HK-2 (cell line): Measurements from ENCODE around the gene RALB.
"Not testable (repeated sequence)": the region's sequence is repeated elsewhere in the genome, so short reads cannot be mapped to it uniquely, and the experiment has no call there.

Experiments used
- DNase-seq: peaks from one replicate; pipeline ENCODE4 v3.0.0-alpha.2; 2018; ENCODE audit not compliant: unreplicated experiment

RALB gene

DNA sequence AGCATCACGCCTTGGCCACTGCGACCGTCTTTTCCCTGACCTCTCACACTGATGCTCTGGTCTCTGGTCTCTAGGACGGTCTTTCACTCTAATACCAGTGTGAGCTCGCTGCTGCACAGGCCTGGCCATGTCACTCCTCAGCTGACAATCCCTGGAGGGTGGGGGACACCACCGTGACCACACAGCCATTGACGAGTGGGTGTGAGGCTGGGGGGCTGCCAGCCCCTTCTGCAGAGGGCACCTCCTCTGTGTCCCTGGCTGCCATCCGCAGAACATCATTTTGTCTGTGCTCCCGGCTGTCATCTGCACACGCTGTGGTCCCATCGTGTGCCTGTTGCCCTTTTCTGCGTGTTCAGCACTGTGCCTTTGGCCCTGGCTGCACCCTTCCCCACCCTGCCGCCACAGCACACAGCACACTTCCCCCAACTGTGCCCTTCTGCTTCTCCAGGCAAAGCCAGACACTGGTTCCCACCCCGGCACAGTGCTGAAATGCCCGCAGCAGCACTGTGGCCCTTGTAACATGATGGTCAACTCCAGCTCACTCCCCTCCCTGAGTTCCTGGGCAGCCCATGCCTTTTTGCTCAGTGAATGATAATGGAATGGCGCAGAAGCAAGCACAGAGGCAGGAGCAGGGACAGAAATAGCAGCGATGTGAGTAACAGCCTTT is 62.8 kb downstream of the RALB start:
- no peak for DNase-seq

DNA sequence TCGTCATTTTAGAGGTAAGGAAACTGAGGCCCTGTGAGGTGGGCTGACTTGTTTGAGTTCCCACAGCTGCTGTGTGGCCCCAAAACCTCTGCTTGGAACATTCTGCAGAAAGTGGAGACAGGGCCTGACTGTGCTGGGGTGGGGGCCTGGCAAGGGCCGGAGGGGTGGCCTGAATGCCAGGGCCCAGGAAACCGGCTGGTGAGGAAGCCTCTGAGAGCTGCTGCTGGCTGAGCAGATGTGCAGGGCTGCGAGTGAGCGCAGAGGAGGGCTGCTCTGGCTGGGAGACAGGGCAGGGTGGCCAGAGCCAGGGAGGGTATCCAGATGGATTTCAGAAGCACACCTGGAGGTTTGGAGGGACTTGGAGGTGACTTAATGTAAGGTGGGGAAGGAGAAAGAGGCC is 63.4 kb downstream of the RALB start:
- DNase-seq: no peak

DNA sequence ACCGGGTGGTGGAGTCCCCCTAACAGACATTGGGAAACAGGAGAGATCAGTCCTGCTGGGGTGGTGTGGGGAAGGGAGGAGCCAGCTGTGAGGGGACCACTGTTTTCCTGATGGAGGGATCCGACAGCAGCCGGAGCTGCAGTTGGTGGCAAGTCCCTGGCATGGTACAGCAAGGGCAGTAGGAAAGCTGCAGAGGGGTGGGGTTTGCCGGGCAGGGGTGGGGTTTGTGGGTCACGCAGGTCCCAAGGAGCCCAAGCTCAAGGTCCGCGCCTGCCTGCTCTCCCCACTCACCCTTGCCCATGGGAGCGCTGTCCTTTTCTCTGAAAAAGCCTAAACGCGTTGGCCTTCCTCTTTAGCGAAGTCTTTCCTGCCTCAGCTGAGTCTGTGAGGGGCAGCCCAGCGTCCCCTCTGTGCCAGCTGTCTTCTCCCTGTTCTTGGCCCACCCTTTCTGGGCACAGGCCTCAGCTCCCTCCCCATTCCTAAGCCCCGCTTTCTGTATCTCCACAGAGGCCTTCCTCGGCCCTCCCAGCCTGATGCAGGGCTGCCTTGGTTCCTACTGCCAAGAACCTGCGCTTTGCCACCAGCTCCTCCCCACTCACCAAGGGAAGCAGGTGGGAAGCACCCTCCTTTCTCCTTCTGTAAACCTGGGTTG is 64.0 kb downstream of the RALB start:
- no peak for DNase-seq

DNA sequence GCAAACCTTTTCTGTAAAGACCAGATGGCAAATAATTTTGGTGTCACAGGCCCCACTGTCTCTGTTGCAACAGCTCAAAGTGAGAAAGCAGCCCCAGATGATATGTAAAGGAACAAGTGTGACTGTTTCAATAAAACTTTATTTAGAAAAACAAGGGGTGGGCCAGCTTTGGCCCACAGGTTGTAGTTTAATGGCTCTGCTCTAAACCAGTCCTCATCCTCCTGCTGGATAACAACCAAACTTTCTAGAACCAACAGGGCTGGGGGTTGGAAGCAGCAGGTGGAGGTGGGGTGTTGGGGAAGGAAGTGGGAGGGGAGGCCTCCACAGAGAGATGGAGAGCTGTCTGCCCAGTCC is 64.5 kb downstream of the RALB start:
- DNase-seq: no peak

DNA sequence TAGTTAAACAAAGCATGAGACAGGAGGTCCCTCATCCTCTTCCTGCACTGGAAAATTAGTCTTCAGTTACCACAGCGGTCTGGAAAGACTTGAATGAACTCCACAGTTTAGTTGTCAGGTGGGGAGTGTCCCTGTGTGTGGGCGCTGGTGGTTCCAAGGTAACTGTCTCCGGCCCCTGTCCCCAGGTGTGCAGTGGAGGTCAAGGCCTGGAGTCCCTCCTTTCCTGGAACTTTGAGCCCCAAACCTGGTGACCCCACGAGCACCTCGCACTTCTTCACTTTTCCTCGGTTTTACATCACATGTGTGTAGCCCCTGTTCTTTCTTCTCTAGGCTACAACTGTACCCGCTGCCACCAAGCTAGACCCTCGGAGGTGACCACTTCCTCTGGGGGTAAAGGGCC is 65.3 kb downstream of the RALB start:
- no peak for DNase-seq

DNA sequence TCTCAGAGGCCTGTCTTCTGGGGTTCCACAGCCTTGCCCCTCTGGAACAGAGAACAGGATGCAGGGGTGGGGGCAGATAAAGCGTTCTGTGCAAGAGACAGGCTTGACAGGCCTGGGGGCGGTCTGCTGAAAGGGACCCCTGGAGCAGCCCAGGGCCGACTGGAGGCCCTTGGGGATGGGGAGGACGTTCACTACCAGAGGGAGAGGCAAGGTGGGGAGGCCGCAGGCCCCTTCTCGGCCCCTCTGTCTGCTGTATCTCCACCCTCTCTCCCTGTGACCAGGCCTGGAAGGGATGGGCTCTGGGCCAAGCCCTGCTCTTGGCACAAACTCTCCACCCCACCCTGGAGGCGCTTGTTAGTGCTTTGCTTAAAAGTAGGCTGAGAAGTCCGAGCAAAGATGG is 66.0 kb downstream of the RALB start:
- DNase-seq: no peak

DNA sequence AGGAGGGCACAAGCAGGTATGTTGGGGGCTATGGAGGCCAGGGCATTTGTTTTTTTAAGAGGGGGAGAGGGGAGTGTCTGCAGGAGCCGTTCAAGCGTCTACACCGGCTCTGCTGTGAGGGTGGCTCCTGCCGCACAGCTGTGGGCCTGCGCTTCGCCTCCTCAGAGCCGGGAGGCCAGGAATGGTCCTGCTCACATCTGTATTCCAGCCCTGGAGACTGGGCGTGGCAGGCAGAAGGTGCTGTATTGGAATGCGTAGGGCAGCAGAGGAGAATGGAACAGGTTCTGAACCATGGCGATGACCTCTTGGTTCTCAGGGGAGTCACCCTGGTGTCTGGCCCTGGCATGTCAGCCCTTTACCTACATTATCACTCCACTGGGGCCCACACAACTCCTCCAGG is 66.5 kb downstream of the RALB start:
- DNase-seq: no peak

DNA sequence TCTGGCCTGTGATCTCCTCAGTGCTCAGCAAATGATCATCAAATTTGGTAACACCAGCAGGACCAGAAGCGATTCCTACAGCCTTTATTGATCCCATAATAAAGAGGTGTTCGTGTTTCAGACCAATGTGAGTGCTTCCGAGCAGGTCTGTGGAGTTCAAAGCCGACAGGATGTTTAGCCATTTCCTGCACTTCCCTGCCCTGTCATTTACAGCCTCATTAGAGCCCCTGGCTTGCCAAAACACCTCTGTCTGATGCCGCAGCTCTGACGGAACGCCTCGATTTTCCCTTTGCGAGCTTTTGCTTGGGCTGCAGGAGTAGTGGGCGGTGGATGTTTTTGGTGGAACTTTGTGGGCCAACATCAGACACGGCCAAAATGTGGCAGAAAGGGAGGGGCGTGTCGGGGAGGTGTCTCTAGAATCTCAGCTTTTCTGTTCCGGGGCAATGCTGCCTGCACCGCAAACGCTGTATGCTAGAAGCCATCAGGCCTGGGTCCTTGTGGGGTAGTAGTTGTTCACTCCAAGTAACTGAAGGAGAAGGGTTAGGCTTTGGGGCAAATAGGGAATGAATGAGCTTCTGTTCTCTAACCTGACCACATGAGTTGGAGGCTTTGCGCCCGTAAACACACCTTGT is 67.2 kb downstream of the RALB start:
- DNase-seq: no peak

DNA sequence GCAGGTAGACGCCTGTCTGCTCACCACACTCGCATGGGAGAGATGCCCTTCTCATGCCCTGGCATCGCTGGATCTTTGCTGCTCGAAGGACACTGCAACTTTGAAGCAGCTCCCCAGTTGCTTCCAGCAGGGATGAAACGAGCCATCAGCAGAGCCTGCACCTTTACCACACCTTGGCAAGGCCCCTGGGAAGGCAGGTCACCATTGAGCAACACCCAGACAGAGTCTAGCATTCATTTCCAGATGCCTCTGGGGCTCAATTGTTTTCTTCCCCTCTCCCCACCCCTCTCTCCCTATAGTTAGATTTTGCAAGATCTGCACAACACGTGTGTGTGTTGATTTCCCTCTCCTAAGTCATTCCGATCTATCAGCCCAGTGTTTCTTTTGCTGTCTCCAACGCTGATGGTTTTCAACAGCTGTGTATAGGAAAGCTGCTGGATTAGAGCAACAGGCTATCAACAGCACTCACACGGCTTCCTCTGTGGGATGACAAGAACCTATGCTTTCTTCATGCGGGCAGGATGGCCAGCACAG is 67.7 kb downstream of the RALB start:
- DNase-seq: no peak

DNA sequence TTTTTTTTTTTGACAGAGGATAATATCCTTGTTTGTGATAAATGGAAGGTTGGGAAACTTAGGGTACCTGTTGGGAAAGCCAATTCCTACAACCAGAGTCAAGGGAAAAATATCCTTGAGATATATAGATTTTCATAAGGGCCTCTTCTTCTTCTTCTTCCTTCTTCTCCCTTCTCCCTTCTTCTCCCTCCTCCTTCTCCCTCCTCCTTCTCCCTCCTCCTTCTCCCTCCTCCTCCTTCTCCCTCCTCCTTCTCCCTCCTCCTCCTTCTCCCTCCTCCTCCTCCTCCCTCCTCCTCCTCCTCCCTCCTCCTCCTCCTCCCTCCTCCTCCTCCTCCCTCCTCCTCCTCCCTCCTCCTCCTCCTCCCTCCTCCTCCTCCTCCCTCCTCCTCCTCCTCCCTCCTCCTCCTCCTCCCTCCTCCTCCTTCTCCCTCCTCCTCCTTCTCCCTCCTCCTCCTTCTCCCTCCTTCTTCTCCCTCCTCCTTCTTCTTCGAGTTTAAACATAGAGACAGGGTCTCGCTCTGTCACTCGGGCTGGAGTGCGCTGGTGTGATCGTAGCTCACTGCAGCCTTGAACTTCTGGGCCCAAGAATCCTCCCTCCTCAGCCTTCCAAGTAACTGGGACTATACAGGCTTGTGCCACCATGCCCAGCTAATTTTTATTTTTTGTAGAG is 68.4 kb downstream of the RALB start:
- not testable (repeated sequence) for DNase-seq

DNA sequence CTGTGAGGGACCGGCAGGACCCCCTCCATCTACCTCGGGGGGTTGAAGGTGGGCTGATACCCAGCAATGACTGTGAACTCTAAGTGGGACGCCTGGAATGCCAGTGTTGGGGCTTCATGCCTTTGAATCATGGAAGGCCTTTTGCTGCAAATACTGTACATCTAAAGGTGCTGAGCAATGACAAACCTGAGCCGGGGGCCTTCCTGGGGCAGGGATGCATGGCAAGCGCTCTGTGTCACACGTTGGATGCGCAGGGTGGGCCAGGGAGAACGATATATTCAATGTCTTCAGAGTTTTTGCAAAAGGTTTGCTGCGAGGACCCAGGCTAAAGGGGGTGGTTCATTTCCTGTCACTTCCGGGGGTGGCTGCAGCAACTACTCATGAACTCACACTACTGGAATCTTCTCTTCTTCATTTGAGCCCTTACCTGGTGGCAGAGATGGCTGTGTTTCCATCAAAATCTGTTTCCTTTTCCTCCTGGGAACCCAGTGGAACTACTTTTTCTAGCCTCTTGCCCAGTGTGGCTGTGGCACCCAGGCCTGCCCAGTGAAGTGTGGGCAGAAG is 69.2 kb downstream of the RALB start:
- no peak for DNase-seq

DNA sequence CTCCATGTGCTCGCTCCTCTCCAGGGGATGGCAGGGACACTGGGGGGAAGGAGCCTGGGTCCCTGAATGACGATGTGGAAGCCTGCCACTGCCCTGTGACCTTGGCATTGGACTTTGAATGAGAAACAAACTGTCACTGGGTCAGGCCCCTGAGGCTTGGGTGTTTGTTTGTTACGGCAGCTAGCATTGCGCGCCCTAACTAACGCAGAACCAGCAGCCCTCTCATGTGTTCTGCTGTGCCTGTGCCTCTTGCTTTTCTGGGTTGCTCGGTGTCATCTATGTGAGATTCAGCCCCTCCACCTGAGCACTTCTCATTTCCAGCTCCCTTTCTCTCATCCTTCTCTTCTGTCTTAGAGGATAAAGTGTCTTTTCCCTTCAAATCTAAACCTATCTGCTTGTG is 69.7 kb downstream of the RALB start:
- DNase-seq: no peak

DNA sequence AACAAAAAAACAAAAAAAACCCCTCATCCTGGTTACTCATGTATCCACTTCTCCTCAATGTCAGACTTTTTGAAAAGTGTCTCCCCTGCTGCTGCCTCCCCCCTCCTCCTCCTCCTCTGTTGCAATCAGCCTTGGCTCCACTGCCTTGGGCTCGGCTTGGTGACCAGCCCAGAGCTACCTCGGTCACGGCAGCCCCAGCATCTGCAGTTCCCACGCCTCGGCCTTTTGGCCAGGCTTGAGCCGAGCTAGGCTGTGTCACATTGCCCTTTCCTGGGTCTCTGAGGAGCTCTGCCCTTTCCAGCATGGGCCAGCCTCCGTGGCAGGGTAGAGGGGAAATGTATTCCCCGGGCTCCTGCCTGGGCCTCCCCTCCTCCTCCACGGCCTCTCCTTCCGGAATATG is 70.6 kb downstream of the RALB start:
- DNase-seq: no peak

DNA sequence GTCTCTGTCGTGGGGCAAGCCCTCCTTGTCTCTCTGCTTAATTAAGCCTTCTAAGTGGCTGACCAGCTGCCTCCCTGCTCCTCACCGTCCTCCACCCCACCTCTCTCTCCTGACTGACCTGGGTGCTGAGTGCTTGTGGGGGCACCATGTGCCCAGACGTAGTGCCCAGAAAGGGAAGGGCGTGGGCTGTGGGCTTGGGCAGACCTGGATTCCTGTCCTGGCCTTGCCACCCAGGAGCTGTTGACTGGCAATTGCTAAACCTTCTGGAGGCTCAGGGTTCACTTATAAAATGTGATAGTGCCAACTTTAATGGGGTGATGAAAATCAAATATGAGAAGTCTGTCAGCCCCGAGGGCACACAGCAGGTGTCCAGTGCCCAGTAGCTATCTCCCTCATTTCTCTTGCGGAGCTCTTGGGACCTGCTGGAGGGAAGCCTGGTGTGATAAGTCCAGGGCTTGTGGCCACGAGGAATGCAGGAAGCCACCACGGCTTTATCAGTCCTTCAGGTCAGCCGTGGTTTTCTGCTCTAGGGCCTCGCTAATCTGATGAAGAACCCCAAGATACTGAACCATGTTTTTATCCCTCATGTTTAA is 71.3 kb downstream of the RALB start:
- DNase-seq: no peak

DNA sequence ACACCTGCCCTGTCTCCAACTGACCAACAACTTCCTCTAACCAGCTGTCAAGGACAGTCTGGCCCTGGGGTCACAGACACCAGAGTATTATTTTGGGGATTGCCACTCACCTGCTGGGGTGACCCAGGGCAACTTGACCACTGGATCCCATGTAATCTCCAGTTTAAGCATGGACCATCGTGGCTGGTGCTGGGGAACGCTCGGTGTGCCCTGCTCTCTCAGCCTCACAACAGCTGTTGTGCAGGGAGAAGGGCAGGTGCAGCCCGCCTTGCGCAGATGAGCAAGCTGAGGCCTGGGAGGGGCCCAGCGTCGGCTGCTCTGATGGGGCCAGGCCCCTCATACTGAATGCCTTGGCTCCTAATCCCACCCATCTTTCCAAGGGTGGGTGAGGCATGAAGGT is 72.3 kb downstream of the RALB start:
- no peak for DNase-seq

DNA sequence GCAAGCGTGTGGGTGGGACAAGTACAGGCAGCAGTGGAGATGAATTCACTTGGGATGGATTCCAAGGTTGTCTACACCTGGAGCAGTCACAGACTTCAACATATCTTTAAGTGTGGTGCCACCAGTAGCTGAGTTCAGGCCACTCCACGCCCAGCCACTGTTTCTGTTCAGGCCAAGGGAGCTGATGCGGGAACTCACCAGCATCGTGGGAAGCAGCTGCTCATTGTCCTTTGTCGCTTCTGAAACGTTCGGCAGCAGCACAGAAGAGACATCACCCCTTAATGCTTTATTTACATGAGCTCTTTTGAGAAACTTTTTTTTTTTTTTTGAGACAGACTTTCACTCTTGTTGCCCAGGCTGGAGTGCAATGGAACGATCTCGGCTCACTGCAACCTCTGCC is 73.4 kb downstream of the RALB start:
- DNase-seq: no peak

DNA sequence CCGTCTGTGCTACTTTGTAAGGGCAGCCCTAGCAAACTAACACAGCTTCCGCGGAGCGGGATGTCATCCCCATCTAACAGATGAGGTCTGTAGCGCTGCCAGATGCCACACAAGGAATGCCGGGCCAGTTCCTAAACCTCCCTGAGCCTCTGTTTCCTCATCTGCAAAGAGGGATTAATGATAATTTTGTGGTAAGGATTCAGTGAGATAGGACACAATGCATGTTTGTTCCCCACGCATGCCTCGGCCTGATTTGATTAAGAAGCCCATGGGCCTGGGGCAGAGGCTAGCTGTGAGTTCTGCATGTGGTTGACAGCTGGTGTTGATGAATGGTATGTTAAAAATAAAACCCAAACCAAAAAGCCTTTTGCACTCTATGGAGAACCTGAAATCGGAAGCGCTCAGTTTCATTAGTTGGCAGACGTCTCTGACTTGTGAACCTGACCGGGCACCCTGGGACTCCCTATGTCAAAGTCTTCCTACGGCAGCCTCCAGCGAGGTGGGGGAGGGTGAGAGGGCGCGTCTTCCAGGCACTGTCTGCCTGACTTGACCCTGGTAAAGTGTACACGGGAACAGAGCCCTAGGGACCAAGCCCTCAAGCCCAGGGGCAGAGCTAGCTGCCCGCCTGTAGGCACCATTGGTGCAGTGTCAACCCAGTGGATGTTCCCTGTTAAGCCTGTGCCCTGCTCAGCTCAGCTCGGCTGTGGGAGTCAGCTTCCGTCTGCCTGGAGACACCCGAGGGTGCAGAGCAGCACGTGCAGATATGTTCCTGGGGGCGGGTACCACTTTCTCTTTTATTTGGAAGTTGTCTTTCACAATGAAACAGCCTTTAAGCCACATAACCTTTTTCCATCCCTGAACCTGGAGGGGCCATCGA is 78.5 kb downstream of the RALB start:
- DNase-seq: no peak

DNA sequence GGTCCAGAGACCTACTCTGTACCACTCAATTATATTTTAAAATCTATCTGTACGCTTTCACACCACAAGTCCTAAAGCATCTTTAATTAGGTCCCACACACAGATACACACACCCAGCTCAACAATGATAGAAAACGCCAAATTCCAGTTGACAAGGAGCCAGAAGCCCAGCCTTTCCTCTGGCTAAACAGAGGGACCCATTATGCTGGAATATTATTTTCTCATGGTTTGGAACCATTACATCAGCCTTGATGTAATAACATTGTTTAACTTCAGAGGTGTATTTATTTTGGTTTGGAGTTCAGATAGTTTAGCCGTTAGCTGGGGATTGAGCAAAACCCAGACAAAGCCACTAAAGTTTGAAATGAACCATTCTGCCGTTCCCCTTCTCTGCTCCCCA is 79.3 kb downstream of the RALB start:
- no peak for DNase-seq

DNA sequence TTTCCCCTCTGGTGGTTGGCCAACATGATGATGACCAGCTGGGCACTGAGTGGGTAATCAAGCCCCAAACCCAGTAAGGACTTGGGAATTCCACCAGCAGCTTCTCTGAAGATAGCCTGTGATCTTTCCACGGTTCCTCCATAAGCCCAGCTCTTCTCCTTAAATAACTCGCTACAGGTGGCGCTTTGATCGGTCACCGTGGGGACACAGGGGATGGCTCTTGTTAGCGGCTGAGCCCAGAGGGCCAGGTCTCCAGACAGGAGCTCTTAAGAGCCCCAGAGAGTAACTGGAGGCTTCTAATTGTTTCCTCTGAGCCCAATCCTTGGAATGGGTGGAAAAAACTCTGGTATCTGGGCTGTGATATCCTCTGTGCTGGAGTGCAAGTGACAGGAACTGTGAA is 79.7 kb downstream of the RALB start:
- no peak for DNase-seq

DNA sequence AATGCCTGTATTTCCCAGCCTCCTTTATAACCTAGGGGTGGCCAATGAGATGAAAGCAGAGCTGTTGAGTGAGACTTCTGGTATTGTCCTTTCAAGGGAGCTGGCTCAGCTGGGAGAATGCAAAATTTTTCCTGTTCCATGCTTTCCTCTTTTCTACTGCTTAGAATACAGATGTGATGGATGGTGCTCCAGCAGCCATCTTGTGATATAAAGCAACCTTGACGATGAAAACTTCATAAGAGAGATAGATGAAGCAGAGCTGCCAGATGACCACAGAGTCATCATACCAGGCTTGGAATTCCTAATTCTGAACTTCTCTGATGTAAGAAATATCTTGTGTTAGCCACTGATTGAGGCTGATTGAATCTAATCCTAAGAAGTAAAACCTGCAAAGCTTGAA is 81.4 kb downstream of the RALB start:
- no peak for DNase-seq

DNA sequence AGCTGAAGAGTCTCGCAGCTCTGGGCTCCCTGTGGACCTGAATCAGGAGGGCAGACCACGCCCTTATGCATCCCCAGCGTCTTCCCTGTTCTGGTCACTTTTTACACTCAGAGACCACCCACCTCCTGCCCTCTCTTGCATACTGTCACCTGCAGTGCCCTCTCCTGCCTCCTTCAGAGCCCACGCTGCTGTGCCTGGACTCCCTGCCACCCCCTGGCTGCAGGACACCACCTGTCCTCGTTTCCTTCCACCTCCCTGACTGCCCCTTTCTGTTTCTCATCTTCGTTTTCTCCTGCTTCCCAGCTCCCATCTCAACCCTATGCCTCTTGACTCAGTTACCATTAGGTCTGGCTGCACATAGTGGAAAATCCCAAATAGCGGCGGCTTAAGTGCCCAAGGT is 84.1 kb downstream of the RALB start:
- DNase-seq: no peak
